Measurements from ENCODE around the gene PEG3.
A peak's percentile ranks its signal among the peaks of the same experiment; 100 is the strongest.

Gene PEG3

DNA sequence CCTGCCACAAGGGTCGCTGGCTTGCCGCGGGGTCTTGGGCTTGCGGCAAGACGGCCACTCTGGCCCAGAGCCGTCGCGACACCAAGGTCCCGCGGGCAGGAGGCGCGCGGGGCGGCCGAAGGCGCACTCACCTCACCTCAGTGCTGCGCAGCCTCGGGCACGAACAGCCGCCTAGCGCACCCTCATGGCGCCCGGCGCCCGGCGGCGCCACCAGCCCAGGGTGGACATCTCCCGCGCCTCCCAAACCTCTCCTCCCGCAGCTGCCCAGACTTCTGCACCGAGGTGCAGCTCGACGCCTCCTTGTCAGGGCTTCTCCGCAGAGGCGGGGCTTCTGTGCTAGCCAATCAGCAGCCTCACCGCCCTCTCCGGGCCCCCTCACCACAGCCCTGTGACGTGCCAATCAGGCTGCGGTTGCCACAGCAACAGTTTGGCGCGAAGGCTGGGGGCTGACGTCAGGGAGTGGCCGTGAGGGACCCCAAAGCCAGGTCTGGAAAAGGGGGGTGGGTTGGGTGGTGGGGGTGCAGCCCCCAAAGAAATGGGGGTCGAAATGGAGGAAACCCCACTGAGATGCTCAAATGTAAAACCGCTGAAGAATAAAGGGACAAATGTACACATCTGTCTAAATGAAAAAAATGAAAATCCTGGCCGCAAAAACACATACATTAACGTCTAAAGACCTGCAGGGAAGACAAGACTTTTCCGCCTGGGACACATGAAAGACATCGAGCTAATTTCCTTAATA lies at the start of gene PEG3, which contains the start of gene ZIM2:
TSS of gene PEG3 (minus strand) at position 276 of the 742 bp plus-strand sequence. CDS start 16,071 bp downstream, outside the sequence.
TSS of gene ZIM2 (minus strand) at position 276 of the 742 bp plus-strand sequence. CDS start 16,449 bp downstream, outside the sequence.
- TF ChIP-seq, protein P1, sequence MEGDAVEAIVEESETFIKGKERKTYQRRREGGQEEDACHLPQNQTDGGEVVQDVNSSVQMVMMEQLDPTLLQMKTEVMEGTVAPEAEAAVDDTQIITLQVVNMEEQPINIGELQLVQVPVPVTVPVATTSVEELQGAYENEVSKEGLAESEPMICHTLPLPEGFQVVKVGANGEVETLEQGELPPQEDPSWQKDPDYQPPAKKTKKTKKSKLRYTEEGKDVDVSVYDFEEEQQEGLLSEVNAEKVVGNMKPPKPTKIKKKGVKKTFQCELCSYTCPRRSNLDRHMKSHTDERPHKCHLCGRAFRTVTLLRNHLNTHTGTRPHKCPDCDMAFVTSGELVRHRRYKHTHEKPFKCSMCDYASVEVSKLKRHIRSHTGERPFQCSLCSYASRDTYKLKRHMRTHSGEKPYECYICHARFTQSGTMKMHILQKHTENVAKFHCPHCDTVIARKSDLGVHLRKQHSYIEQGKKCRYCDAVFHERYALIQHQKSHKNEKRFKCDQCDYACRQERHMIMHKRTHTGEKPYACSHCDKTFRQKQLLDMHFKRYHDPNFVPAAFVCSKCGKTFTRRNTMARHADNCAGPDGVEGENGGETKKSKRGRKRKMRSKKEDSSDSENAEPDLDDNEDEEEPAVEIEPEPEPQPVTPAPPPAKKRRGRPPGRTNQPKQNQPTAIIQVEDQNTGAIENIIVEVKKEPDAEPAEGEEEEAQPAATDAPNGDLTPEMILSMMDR (IDR thresholded peaks at IDR 0.05; ENCODE audit: low read depth, low read length, missing control alignments) = no peak
- no peak for DNase-seq (ENCODE audit: low read depth)
- in situ Hi-C loops (cut with HindIII; ENCODE audit: low sequenced_read_pairs) = no loop called here
- H3K4me3 ChIP-seq (ENCODE audit: low read depth, low read length) = peak within 1 kb of the TSS; percentile 22

DNA sequence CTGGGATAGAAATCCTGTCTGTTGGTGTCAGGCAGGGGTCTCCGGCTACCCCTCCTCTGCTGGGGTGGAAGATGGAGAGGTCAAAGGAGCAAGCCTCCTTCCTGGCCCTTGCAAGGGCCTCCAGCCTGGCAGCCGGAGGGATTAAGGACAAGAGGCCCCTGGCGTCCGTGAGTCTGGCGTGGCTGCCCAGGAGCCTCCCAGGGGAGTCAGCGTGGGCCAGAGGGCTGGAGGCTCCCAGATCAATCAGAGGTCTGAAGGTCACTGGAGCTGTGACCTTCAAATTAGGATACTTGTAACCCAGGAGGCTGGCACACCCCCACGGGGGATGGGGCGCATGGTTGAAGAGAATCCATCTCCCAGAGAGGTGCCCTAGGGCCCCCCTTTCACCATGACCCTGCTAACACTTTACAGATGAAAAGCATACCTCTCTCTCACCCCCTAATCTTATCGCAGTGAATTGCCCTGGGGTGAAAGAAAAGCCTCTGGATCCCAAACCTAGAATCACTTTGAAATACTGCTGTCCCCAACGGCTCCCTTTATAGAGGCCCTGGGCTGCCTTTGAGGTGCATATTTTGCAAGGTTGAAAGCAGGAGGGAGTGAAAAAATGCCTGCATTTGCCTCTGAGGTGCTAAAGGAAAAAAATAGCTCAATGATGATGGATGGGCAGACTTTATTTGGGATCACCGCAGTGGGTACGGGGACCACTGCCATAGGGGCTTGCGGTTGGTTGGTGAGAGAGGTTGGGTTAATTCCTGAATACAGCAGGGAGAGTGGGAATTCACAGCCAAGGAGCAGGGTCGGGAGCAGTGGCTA lies 44.9 kb upstream of the PEG3 start:
- no peak for DNase-seq (ENCODE audit: low read depth)
- H3K4me3 ChIP-seq (ENCODE audit: low read depth, low read length) = no peak overlapping the region
- in situ Hi-C loops (cut with HindIII; ENCODE audit: low sequenced_read_pairs) = loop anchor here (5.0 kb wide), 1 partner anchor 38 kb away; no protein-coding TSS in a partner anchor
- TF ChIP-seq, protein P1 (IDR thresholded peaks at IDR 0.05; ENCODE audit: low read depth, low read length, missing control alignments) = no peak

DNA sequence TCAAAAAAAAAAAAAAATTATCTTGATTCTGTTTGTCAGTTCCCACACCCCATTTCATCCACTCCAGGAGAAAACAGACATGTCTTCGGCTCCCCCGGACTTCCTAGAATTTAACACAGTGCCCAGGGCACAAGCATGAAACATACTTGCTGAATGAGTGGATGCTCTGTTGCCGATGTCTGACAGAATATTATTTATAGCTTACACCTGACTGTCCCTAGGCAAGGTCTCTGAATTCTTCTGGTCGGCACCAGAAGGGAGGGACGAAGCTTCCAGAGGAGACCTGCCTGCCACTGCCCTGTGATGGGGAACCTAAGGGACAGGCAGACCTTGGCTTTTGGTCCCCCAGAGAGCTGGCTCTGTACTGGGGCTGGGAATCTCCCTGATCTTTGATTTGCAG lies 43.9 kb upstream of the PEG3 start:
- DNase-seq (ENCODE audit: low read depth) = no peak
- TF ChIP-seq, protein P1 (IDR thresholded peaks at IDR 0.05; ENCODE audit: low read depth, low read length, missing control alignments) = no peak
- H3K4me3 ChIP-seq (ENCODE audit: low read depth, low read length) = no peak overlapping the region
- in situ Hi-C loops (cut with HindIII; ENCODE audit: low sequenced_read_pairs) = no loop called here

DNA sequence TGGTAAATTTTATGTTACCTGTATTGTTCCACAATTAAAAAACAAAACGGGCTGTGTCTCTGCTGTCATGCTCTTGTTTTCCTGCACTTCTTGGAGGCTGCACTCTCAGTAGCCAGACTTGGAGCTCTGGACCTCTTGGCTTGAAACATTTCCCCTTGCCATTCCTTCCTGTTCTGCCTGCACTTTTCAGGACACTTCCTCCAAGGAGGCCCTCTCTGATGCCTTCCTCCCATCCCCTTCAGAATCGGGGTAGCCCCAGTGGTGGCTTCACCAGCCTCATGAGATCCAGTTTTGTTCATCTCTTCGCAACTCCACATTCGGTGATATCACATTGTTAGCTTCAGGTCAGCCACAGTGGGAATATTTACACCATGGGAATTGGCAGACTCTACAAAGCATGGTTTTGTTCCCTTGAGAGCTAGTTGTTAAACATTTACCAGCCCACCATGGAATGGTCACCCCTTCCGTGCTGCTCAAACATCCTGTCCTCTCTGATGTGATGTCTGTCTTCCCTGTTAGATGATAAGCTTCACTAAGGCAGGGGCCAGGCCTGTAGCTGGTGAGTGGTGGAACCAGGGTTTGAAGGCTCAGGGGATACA lies 40.2 kb upstream of the PEG3 start:
- TF ChIP-seq, protein P1 (IDR thresholded peaks at IDR 0.05; ENCODE audit: low read depth, low read length, missing control alignments) = no peak
- DNase-seq (ENCODE audit: low read depth) = no peak
- in situ Hi-C loops (cut with HindIII; ENCODE audit: low sequenced_read_pairs) = no loop called here
- H3K4me3 ChIP-seq (ENCODE audit: low read depth, low read length) = no peak overlapping the region

DNA sequence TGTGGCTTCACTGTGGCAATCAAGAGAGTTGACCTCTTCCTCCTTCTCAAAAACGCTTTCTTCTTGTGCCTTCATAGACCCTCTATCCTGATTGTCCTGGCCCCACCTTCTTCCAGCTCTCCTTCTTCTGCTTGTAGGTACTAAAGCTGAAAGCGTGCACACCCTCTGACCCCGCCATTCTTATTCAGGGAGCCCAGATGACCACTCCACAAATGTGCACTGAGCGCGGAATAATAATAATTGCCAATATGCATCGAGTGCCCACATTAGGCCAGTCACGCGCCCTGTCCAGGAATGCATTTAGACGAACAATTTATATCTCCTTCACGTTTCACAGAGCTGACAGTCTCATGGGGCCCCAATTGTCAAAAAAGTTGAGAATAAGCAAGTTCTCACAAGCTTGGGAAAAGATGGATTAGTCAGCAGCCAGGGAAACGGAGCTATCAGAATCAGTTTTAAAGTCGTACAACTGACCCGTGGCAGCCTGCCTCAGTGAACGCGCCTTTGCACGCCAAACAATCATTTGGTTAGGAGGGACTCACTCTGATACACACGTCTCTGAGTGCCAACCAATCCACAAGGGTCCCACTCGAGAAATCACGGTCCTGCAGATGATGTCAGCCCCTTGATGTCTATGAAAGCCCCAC lies 36.7 kb upstream of the PEG3 start:
- TF ChIP-seq, protein P1 (IDR thresholded peaks at IDR 0.05; ENCODE audit: low read depth, low read length, missing control alignments) = no peak
- in situ Hi-C loops (cut with HindIII; ENCODE audit: low sequenced_read_pairs) = no loop called here
- DNase-seq (ENCODE audit: low read depth) = no peak

DNA sequence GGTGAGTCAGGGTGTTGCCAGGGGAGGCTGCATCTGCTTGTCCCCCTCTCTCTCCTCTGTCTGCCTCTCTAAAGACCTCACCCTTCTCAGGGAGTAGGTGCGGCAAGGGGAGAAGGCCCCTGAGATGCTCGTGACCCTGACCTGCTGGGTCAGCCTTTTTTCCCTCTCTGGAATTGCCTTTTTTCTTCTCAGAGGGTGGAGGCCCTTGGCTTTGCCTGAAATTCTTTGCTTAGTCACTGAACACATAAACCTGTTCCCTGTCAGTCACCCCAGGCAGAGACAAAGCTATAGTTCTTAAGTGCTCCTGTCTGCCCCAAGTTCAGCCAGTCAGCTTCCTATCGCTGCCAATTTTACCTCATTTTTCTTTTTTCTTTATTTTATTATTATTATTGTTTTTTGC lies 35.2 kb upstream of the PEG3 start:
- in situ Hi-C loops (cut with HindIII; ENCODE audit: low sequenced_read_pairs) = no loop called here
- TF ChIP-seq, protein P1 (IDR thresholded peaks at IDR 0.05; ENCODE audit: low read depth, low read length, missing control alignments) = no peak
- no peak for DNase-seq (ENCODE audit: low read depth)
- H3K4me3 ChIP-seq (ENCODE audit: low read depth, low read length) = no peak overlapping the region

More for the DNA sequence above, 36.7 kb upstream of the PEG3 start:
- no peak overlapping the region for H3K4me3 ChIP-seq (ENCODE audit: low read depth, low read length)

Measured in astrocyte of the cerebellum (primary cell).